ENCODE results near the gene NREP. TPM values are rescaled to one million over a fixed set of nuclear protein-coding genes. Genes with fewer than 3 reads are reported as not detected.
A peak's percentile ranks its signal among the peaks of the same experiment; 100 is the strongest.

Gene NREP
- total and polyA plus RNA-seq, 2 experiments from 2014 or later: 260 to 300 TPM

DNA sequence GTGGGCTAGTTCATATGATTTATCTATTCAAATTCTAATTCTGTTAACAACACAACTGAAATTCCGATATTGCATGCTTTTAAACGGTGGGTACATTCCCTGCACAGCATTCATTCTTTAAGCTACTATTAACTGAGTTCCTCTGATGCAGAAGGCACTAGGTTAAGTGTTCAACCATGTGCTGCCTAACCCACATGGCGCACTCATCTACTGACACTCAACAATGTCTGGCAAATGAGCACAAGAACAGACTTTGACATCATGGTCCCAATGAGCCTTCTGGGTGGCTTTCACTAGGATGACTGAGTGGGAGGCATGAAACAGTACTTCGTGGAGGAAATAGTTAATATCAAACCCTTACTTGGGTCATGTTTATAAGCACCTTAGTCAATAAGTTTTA, 10.2 kb downstream of the NREP start (continued):
- TF ChIP-seq, protein P1, sequence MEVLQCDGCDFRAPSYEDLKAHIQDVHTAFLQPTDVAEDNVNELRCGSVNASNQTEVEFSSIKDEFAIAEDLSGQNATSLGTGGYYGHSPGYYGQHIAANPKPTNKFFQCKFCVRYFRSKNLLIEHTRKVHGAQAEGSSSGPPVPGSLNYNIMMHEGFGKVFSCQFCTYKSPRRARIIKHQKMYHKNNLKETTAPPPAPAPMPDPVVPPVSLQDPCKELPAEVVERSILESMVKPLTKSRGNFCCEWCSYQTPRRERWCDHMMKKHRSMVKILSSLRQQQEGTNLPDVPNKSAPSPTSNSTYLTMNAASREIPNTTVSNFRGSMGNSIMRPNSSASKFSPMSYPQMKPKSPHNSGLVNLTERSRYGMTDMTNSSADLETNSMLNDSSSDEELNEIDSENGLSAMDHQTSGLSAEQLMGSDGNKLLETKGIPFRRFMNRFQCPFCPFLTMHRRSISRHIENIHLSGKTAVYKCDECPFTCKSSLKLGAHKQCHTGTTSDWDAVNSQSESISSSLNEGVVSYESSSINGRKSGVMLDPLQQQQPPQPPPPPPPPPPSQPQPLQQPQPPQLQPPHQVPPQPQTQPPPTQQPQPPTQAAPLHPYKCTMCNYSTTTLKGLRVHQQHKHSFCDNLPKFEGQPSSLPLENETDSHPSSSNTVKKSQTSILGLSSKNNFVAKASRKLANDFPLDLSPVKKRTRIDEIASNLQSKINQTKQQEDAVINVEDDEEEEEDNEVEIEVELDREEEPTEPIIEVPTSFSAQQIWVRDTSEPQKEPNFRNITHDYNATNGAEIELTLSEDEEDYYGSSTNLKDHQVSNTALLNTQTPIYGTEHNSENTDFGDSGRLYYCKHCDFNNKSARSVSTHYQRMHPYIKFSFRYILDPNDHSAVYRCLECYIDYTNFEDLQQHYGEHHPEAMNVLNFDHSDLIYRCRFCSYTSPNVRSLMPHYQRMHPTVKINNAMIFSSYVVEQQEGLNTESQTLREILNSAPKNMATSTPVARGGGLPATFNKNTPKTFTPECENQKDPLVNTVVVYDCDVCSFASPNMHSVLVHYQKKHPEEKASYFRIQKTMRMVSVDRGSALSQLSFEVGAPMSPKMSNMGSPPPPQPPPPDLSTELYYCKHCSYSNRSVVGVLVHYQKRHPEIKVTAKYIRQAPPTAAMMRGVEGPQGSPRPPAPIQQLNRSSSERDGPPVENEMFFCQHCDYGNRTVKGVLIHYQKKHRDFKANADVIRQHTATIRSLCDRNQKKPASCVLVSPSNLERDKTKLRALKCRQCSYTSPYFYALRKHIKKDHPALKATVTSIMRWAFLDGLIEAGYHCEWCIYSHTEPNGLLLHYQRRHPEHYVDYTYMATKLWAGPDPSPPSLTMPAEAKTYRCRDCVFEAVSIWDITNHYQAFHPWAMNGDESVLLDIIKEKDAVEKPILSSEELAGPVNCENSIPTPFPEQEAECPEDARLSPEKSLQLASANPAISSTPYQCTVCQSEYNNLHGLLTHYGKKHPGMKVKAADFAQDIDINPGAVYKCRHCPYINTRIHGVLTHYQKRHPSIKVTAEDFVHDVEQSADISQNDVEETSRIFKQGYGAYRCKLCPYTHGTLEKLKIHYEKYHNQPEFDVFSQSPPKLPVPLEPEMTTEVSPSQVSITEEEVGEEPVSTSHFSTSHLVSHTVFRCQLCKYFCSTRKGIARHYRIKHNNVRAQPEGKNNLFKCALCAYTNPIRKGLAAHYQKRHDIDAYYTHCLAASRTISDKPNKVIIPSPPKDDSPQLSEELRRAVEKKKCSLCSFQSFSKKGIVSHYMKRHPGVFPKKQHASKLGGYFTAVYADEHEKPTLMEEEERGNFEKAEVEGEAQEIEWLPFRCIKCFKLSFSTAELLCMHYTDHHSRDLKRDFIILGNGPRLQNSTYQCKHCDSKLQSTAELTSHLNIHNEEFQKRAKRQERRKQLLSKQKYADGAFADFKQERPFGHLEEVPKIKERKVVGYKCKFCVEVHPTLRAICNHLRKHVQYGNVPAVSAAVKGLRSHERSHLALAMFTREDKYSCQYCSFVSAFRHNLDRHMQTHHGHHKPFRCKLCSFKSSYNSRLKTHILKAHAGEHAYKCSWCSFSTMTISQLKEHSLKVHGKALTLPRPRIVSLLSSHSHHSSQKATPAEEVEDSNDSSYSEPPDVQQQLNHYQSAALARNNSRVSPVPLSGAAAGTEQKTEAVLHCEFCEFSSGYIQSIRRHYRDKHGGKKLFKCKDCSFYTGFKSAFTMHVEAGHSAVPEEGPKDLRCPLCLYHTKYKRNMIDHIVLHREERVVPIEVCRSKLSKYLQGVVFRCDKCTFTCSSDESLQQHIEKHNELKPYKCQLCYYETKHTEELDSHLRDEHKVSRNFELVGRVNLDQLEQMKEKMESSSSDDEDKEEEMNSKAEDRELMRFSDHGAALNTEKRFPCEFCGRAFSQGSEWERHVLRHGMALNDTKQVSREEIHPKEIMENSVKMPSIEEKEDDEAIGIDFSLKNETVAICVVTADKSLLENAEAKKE (CRISPR knock-in tag; IDR thresholded peaks at IDR 0.05): no peak

DNA sequence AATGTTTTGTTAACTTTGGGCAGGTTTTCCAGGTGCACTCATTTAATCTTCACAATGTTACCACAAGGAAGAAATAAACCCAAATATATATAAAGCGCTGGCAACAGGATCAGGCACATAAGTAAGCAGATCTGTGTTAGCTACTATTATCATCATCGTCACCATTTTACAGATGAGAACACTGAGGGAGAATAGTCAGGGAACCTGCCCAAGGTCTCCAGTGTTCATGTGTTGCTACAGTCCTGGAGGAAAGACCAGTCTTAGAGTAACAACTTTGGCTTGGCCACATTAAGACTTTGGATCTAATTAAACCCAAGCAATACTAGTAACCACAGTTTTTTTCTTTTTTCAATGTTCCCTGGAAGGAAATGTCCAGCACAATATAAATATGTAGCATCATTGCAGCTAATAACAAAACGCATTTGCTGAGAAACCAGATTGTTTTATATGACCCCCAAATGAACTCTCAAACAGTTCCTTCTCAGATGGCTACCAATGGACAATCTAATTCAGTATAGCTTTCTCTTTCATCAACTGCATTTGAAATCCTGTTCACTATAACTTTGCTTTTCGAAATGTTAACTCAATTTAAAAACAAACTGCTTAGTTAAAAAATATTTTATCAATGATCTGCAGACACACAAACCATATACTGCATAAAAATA, 11.8 kb downstream of the NREP start:
- peaks cover 99% of the 10 kb centered on the region for H3K79me2 ChIP-seq (replicated peaks; ENCODE audit: insufficient read depth)
- peaks cover 6% of the 10 kb centered on the region for H3K27me3 Mint-ChIP-seq (ENCODE audit: insufficient read depth, low read depth, poor library complexity)
- no peak for TF ChIP-seq EZH2 (IDR thresholded peaks at IDR 0.05; ENCODE audit: low read depth, unreplicated experiment)
- TF ChIP-seq, protein P1 (CRISPR knock-in tag; IDR thresholded peaks at IDR 0.05): no peak
- TF ChIP-seq, protein P2, sequence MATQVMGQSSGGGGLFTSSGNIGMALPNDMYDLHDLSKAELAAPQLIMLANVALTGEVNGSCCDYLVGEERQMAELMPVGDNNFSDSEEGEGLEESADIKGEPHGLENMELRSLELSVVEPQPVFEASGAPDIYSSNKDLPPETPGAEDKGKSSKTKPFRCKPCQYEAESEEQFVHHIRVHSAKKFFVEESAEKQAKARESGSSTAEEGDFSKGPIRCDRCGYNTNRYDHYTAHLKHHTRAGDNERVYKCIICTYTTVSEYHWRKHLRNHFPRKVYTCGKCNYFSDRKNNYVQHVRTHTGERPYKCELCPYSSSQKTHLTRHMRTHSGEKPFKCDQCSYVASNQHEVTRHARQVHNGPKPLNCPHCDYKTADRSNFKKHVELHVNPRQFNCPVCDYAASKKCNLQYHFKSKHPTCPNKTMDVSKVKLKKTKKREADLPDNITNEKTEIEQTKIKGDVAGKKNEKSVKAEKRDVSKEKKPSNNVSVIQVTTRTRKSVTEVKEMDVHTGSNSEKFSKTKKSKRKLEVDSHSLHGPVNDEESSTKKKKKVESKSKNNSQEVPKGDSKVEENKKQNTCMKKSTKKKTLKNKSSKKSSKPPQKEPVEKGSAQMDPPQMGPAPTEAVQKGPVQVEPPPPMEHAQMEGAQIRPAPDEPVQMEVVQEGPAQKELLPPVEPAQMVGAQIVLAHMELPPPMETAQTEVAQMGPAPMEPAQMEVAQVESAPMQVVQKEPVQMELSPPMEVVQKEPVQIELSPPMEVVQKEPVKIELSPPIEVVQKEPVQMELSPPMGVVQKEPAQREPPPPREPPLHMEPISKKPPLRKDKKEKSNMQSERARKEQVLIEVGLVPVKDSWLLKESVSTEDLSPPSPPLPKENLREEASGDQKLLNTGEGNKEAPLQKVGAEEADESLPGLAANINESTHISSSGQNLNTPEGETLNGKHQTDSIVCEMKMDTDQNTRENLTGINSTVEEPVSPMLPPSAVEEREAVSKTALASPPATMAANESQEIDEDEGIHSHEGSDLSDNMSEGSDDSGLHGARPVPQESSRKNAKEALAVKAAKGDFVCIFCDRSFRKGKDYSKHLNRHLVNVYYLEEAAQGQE (IDR thresholded peaks at IDR 0.05; ENCODE audit: unreplicated experiment): no peak
- no peak for TF ChIP-seq EZH2phosphoT487 (IDR thresholded peaks at IDR 0.05; ENCODE audit: unreplicated experiment)

More for the DNA sequence above, 11.8 kb downstream of the NREP start:
- Mint-ChIP-seq H3K27ac (peak overlapping the region; percentile 83; the same call in 1 of the 2 replicates), H3K4me1 (peaks cover 87% of the 10 kb centered on the region), H3K9me3 (no peaks in the 10 kb centered on the region), H3K4me3 (no peak overlapping the region), H3K36me3 (ENCODE audit: low read depth) (peaks cover 15% of the 10 kb centered on the region; the same call in 2 of the 3 replicates)
- DNase-seq (ENCODE audit: low spot score) (no peak), ATAC-seq (no peak)
- Histone ChIP-seq H3K4me3 (no peak overlapping the region), H3F3A (replicated peaks; ENCODE audit: low read depth) (no peaks in the 10 kb centered on the region), H3K4me1 (ENCODE audit: insufficient read depth) (peaks cover 66% of the 10 kb centered on the region), H3K27ac (ENCODE audit: low read depth) (no peak overlapping the region), H2AFZ (no peak overlapping the region), H3K36me3 (ENCODE audit: insufficient read depth) (no peaks in the 10 kb centered on the region), H3K27me3 (ENCODE audit: insufficient read depth) (no peaks in the 10 kb centered on the region), H4K20me1 (replicated peaks; ENCODE audit: insufficient read depth) (peaks cover 15% of the 10 kb centered on the region), H3K4me2 (0 out of 2 replicates have a peak overlapping the region, but pooled peaks have one; percentile 21), H3K9me2 (ENCODE audit: insufficient read depth) (no peaks in the 10 kb centered on the region)

Data from GM23338 (cell line).